ENCODE results near the gene AATK.
A peak's percentile ranks its signal among the peaks of the same experiment; 100 is the strongest.

The AATK gene

DNA sequence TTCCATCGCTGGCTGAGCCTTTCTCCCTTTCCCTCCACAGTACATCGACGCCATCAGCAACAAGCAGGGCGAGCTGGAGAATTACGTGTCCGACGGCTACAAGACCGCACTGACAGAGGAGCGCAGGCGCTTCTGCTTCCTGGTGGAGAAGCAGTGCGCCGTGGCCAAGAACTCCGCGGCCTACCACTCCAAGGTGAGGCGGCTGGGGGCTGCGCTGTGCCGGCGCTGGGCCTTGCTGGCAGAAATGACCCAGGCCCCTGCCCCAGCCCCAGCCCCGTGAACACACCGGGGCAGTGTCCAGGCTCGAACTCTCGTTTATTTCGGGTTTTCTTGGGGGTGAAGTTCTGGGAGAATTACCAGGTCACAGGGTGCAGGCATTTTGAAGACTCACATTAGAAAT lies 66.1 kb downstream of the AATK start:
- no peak for DNase-seq
- no peak for TF ChIP-seq POLR2A (IDR thresholded peaks at IDR 0.05; ENCODE audit: low read length)
- TF ChIP-seq GATA1 (IDR thresholded peaks at IDR 0.05; ENCODE audit: low read depth, low read length) = no peak

DNA sequence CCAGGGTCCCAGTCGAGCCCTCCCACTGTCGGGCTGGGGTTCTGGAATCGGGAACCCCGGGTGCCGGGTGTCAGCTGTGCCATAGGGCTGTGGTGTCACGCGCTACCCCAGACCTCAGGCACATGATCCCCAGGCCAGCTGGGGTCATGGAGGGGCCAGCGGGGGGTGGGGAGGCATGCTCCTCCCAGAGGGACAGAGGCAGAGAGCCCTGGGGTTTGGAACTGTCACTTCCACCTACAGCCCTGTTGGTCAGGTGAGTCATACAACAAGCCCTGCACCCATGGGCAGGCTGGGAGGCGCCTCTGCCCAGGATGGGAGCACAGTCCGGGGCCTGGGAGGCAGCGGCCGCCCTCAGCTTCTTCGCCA lies 68.1 kb downstream of the AATK start:
- no peak for DNase-seq
- TF ChIP-seq POLR2A (IDR thresholded peaks at IDR 0.05; ENCODE audit: low read length) = no peak
- TF ChIP-seq GATA1 (IDR thresholded peaks at IDR 0.05; ENCODE audit: low read depth, low read length) = no peak

DNA sequence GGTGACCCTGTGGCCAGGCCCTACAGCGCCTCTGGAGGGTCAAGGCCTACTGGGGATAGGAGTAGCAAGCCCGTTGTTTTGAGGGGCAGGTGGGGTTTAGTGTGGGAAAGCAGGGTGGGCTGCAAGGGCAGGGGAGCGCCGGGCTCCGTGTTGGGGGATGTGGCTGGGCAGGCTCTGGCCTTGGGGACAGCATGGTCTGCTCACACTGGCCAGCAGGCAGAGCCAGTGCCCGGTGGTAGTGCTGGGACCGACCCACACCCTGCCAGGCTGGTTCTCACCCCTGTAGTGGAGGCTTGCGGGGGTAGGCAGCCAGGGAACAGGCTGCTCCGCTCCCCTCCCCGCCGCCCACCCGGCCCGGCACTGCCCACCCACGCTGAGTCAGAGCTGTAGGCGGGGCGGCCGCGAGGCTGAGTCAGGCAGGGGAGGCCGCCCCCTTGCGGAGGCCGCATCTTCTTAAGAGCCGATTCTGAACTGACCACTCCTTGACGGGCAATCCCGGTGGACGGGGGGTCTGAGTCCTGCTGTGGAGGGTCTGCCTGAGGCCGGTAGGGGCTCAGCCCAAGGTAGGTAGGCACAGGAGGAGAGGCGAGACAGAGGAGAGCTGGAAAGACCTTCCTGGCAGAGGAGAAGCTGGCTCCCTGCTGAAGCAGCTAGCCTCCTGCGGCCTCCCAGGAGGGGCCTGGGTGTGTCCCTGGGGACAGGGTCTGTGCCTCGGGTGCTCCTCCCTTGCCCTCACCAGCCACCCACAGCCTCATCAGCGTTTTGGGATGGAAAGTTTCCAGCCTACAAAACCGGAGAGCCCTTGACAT lies 68.7 kb downstream of the AATK start:
- TF ChIP-seq GATA1 (IDR thresholded peaks at IDR 0.05; ENCODE audit: low read depth, low read length) (no peak), POLR2A (IDR thresholded peaks at IDR 0.05; ENCODE audit: low read length) (no peak)
- DNase-seq = peak; percentile 77 to 89

DNA sequence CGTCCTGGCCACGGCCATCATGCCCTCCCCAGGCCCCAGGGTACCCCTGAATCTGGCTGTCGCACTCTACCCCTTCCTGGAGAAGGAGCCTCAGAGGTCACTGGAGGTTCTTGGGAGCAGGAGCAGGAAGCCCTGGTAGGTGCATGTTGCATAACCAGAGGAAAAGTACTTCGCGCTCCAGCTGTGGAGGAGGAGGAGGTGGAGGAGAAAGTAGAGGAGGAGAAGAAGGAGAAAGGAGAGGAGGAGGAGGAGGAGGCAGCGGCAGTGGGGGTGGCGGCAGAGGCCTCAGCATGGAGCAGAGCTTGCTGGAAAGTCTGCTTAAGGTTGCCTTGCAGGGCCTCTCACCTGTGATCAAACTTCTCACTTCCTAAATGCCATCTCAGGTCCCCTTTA lies 69.3 kb downstream of the AATK start:
- TF ChIP-seq GATA1 (IDR thresholded peaks at IDR 0.05; ENCODE audit: low read depth, low read length) = no peak
- TF ChIP-seq POLR2A (IDR thresholded peaks at IDR 0.05; ENCODE audit: low read length) = no peak
- DNase-seq = no peak

DNA sequence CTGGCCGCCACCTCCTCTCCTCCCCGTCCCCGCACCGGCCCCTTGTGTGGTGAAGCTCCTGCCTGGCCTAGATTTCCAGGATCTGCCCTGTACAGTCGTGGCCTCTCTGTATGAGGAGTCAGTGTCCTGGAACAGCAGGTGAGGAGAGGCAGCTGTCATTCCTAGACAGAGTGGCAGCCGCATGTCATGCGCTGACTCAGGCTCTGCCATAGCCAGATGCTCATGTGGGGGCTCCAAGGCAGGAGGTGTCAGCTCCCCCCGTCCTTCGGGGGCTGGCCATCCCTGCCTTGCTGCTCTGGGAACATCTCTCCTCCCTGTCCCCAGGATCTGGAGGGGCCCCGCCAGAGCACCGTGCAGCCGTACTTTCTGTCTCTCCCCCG lies 70.6 kb downstream of the AATK start:
- no peak for DNase-seq
- TF ChIP-seq GATA1 (IDR thresholded peaks at IDR 0.05; ENCODE audit: low read depth, low read length) (no peak), POLR2A (IDR thresholded peaks at IDR 0.05; ENCODE audit: low read length) (no peak)

DNA sequence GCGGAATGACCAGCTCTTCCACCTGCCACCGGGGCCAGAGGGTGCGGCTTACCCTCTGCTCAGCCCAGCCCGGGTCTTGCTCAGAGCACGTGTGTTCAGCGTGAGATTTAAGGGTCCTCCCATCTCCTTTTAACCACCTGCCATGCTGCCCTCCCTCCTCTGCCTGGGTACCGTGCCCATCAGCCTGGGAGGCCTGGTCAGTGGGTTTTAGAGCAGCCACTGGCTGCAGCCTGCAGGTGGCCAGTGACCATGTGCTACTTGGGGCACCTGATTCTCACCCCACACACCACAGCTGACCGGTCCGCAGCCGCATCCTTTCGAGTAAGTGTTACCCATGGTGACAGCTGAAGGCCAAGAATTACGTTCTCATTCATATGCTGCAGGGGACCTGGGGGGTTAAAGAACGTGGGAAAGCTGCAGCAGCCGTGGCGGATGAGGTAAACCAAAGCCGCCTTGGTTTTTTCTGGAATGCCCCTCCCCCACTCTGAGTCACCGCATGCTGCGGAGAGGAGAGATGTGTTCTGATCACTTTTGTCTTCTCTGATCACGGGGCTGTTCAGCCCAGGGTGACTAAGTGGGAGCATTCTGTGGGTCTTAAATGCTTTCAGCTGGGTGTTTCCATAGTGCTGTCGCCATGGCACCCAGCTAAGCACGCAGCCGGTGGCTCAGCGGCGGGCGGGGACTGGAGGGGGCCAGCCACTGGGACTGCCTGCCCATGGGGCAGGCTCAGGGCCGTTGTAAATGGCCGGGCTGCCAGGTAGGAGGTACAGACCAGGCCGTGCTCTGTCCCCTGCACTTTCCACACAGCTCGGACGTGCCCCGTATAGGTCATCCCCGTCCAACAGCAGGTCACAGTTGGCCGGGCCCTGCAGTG lies 71.3 kb downstream of the AATK start:
- DNase-seq = peak; percentile 84 to 85
- TF ChIP-seq POLR2A (IDR thresholded peaks at IDR 0.05; ENCODE audit: low read length) = no peak
- TF ChIP-seq GATA1 (IDR thresholded peaks at IDR 0.05; ENCODE audit: low read depth, low read length) = no peak

DNA sequence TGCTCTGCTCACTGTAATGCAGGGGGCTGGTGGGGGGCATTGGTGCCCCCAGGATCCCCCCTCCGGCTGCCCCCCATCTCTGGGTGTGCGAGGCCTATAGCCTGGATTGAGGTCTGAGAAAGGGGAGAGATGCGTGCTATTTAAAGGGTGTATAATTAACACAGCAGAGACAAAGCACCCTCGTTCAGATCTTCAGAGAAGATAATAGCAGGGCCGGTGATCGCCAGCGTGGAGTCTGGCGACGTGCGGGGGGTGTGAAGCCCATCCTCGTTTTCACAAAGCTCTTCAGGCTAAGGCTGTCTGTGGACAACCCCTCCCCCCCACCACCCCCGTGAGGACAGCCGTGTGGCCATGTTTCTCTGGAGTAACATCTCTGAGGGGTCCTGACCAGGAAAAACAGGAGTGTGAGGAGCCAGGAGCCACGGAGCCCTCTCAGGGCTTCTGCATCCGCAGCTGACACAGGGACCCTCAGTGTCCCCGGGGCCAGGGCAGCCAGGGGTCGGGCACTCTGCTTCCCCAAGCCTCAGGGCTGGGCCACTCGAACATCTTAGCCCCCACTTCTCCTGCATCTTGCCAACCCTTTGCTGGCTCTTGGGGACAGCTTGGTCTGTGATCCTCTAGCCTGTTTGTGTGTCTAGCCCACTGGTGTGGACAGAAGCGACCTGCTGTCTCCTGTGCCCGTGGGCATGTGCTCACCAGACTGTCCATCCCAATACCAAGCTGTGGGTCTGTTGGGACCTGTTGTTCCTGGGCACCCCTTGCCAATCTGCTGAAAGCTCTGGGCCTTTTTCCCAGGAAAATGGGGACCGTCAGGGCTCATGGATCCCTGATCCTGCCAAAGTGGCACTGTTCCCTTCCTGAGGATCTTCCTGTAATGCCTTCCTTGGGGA lies 72.2 kb downstream of the AATK start:
- TF ChIP-seq POLR2A (IDR thresholded peaks at IDR 0.05; ENCODE audit: low read length) (no peak), GATA1 (IDR thresholded peaks at IDR 0.05; ENCODE audit: low read depth, low read length) (no peak)
- peak in 1 of 2 experiments; percentile 14 for DNase-seq

DNA sequence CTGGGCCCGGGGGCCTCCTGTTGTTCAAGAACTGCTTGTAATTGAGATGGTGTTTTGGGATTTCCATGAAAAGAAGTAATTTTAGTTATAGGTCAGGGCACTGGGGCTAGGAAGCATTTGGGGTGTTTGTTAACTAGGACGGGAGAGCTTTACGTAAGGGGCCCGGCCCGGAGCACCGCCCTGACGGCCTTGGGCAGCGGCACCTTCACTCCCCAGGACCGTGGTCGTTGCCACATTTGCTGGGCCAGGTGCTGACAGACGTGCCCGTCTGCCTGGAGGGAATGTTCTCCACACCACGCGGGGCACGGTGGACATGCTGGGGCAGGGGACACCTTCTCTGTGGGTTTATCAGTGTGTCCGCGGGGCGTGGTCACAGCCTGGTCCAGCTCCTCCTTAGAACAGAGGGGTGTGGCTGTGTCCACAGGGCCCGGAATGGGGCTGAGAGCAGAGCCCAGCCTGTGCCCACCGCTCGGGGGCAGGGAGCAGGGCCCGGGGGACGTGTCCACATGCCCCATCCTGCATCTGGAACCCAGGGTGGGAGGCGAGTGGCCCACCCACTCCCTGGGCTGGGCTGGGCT lies 73.4 kb downstream of the AATK start:
- DNase-seq = peak; percentile 16 to 20
- TF ChIP-seq POLR2A (IDR thresholded peaks at IDR 0.05; ENCODE audit: low read length) = no peak
- no peak for TF ChIP-seq GATA1 (IDR thresholded peaks at IDR 0.05; ENCODE audit: low read depth, low read length)

DNA sequence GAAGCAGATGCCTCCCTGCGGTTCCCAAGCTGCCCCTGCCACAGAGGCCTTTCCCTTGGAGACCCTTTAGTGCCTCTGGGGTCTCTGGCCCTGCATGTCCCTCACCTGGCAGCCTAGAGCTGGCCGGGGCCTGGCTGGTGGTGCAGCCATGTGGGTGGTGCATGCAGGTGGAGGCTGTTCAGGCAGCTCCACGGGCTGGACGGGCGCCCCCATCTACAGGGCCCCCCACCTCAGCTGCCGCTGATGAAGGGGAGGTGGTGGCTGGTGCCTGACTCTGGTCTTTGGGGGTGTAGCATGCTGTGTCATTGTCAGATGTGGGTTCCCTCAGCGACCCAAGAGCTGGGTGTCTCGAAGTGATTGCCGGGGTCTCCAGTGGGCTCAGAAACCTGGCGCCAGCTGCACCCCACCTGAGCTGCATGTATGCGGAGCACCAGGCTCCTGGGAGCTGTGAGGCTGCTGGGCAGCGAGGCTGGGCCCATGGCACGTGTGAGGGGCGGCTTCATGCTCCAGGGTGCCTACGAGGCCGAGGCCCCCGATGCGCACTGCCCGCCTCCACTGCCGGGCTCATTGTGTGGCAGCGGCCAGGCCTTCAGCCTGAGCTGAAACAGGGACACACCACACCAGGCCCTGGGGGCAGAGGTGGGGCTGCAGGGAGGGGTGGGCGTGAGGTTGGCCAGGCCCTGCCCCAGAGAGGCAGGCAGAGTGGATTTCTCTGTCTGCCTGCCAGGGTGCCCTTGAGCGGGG lies 74.1 kb downstream of the AATK start:
- TF ChIP-seq GATA1 (IDR thresholded peaks at IDR 0.05; ENCODE audit: low read depth, low read length) (no peak), POLR2A (IDR thresholded peaks at IDR 0.05; ENCODE audit: low read length) (no peak)

DNA sequence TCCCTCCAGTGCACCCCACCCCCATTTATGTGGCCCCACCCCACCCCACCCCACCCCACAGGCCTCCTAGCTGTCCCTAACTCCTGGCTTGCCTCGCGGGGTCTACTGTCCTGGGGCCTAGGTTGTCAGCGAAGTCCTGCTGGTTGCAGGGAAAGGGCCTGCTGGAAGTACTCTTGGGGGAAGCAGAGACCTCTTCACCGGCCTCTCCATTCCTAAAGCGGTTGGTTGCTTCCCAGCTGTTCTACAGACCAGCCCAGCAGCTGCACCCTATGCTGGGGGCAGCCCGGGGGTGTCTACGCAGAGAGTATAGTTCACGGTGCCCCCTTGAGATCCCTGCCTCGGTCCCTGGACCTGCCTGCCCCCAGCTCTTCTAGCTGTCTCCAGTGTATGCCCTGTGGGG lies 74.9 kb downstream of the AATK start:
- TF ChIP-seq GATA1 (IDR thresholded peaks at IDR 0.05; ENCODE audit: low read depth, low read length) = no peak
- TF ChIP-seq POLR2A (IDR thresholded peaks at IDR 0.05; ENCODE audit: low read length) = no peak

More for the DNA sequence above, 74.1 kb downstream of the AATK start:
- no peak for DNase-seq

DNA sequence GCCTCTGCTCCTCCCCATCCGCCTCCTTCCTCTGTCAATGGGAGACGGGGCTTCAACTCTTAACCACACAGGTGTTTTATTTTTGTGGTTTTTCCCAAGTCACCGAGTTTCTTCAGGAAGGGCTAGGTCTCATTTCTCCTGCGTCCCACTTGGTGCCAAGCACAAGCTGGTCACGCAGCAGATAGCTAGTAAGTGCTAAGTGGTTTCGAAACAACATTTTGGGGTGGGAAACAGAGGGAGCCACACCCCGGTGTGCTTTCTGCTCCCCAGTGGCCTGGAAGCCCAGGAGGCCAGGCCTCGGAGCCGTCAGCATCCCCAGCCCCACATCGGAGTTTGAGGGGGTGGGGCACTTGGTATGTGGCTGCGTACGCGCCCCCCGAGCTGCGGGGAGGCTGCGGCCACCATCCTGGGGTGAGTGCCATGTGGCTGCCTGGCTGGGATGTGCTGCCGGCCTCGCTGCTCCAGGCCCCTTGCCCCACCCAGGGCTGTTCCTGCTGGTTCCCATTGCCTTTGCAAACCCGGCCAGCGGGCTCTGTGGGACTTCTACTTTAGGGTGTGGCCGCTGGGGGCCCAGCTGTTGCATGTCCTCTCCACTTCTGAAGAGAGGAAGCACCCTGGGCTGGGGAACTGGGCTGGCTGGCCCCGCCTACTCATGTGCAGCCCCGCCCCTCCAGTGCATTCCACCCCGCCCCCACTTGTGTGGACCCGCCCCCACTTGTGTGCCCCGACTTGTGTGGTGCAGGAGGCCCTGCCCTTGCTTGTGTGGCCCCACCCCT lies 75.5 kb downstream of the AATK start:
- TF ChIP-seq POLR2A (IDR thresholded peaks at IDR 0.05; ENCODE audit: low read length) = no peak
- TF ChIP-seq GATA1 (IDR thresholded peaks at IDR 0.05; ENCODE audit: low read depth, low read length) = no peak
- peak; percentile 87 to 88 for DNase-seq

More for the DNA sequence above, 74.9 kb downstream of the AATK start:
- no peak for DNase-seq
